Measurements from ENCODE around the gene XPO1. TPM values are rescaled to one million over a fixed set of nuclear protein-coding genes. Genes with fewer than 3 reads are reported as not detected.

The XPO1 gene
- total and polyA plus RNA-seq, 4 donors, result 15.0 to 149 (median 41.3) TPM

- Histone ChIP-seq H3K4me1 (ENCODE audit: control insufficient read depth in 4 of 4, insufficient read depth in 4 of 4, low read length in 3 of 4) (peaks cover under 1 to 6% (median 5%) of the 10 kb centered on the region in 4 donors), H3K9me3 (ENCODE audit: control insufficient read depth in 4 of 4, low read length in 3 of 4) (no peaks in the 10 kb centered on the region), H3K4me3 (ENCODE audit: low read depth in 1 of 3, low read length in 3 of 3) (no peak overlapping the region), H3K27me3 (ENCODE audit: control insufficient read depth in 4 of 4, insufficient read depth in 4 of 4, low read length in 3 of 4) (no peaks in the 10 kb centered on the region), H3K9ac (ENCODE audit: low read depth in 1 of 2, low read length in 2 of 2) (no peak overlapping the region), H3K27ac (ENCODE audit: low read depth in 1 of 2, low read length in 2 of 2) (no peak overlapping the region), H3K36me3 (ENCODE audit: control insufficient read depth in 4 of 4, insufficient read depth in 3 of 4, low read depth in 1 of 4, low read length in 3 of 4) (no peaks in the 10 kb centered on the region)
- WGBS, result 37% methylated on average over 2 of the region's 2 CpGs
- DNase-seq (ENCODE audit: low spot score), result no peak
- TF ChIP-seq ATF3 (IDR thresholded peaks at IDR 0.05) (no peak), SP1 (IDR thresholded peaks at IDR 0.05) (no peak), EGR1 (IDR thresholded peaks at IDR 0.05; ENCODE audit: low read depth in 2 of 2) (no peak), GABPA (IDR thresholded peaks at IDR 0.05 in 1 of 2, conservative IDR thresholded peaks at IDR 0.05 in 1 of 2) (no peak), YY1 (IDR thresholded peaks at IDR 0.05) (no peak), CTCF (IDR thresholded peaks at IDR 0.05; ENCODE audit: low read depth, low read length, missing input control) (no peak), NR2F2 (IDR thresholded peaks at IDR 0.05) (no peak), HNF4A (conservative IDR thresholded peaks at IDR 0.05) (no peak), TAF1 (conservative IDR thresholded peaks at IDR 0.05) (no peak), JUND (IDR thresholded peaks at IDR 0.05) (no peak), MAX (IDR thresholded peaks at IDR 0.05) (no peak), FOXA2 (IDR thresholded peaks at IDR 0.05) (no peak), HNF4G (IDR thresholded peaks at IDR 0.05) (no peak), FOXA1 (IDR thresholded peaks at IDR 0.05) (no peak), RXRA (IDR thresholded peaks at IDR 0.05) (no peak), RAD21 (IDR thresholded peaks at IDR 0.05) (no peak), REST (IDR thresholded peaks at IDR 0.05) (no peak), ZBTB33 (IDR thresholded peaks at IDR 0.05) (no peak)
Measured at GRCh38 chr2:61461404-61461803, 76.8 kb downstream of the XPO1 start.
